IMR-90 (cell line): ENCODE results near the gene ZNF385D. TPM values are rescaled to one million over a fixed set of nuclear protein-coding genes. Genes with fewer than 3 reads are reported as not detected.

Experiments used
- ATAC-seq: fragments of 200-7000 bp; cut with Tn5 transposase; 2 replicates; pipeline ENCODE4 v1.9.1; 2020; ENCODE audit warnings: low read depth, mild to moderate bottlenecking, moderate library complexity
- BruUV-seq: library from RNA; stranded (reverse); fragments of 400-500 nt; replicated peaks from 2 replicates; lab custom pipeline; 2021; lab: Mats Ljungman, UMichigan
- CTCF ChIA-PET: fragments of 300-600 bp; formaldehyde crosslinking; extraction: SDS; loops from one replicate; lab custom pipeline; 2021; ENCODE audit warnings: antibody characterized with exemption; lab: Yijun Ruan, JAX
- POLR2A ChIA-PET: fragments of 300-600 bp; sonication (Branson Sonifier 250); formaldehyde crosslinking; loops from one replicate; lab custom pipeline; 2022; ENCODE audit warnings: antibody characterized with exemption; ENCODE audit not compliant: unreplicated experiment; lab: Charles Lee
- DNase-seq: peaks from one replicate; pipeline ENCODE4 v3.0.0; 2013
- H2AFZ ChIP-seq: replicated peaks from 2 replicates; pipeline ENCODE3; 2013; ENCODE audit warnings: low read length, mild to moderate bottlenecking; ENCODE audit not compliant: poor library complexity
- H2AK5ac ChIP-seq: 2 replicates; pipeline ENCODE4 v1.6.1; 2013; ENCODE audit warnings: low read depth, low read length, inconsistent platforms
- H2AK9ac ChIP-seq: replicated peaks from 2 replicates; pipeline ENCODE3; 2013; ENCODE audit warnings: mild to moderate bottlenecking, low read depth, low read length, moderate library complexity; ENCODE audit not compliant: poor library complexity
- H2BK120ac ChIP-seq: 2 replicates; pipeline ENCODE4 v1.6.1; 2013; ENCODE audit warnings: low read depth, low read length, inconsistent platforms
- H2BK15ac ChIP-seq: 3 replicates; pipeline ENCODE4 v1.6.1; 2013; ENCODE audit warnings: low read depth, low read length, inconsistent platforms
- H2BK20ac ChIP-seq: 2 replicates; pipeline ENCODE4 v1.6.1; 2013; ENCODE audit warnings: low read depth, mild to moderate bottlenecking, inconsistent platforms, low read length, moderate library complexity
- H2BK5ac ChIP-seq: 2 replicates; pipeline ENCODE4 v1.6.1; 2013; ENCODE audit warnings: mild to moderate bottlenecking, low read depth, low read length, inconsistent platforms; ENCODE audit not compliant: poor library complexity, severe bottlenecking
- H3K14ac ChIP-seq: replicated peaks from 2 replicates; pipeline ENCODE4 v1.6.1; 2013; ENCODE audit warnings: low read depth, low read length, inconsistent platforms
- H3K18ac ChIP-seq: 2 replicates; pipeline ENCODE4 v1.6.1; 2013; ENCODE audit warnings: low read depth, low read length, control low read depth
- H3K23ac ChIP-seq: 2 replicates; pipeline ENCODE4 v1.6.1; 2013; ENCODE audit warnings: low read depth, low read length, inconsistent platforms
- H3K27ac ChIP-seq: 2 replicates; pipeline ENCODE4 v1.5.1; 2013; ENCODE audit warnings: mild to moderate bottlenecking, control low read depth, low read length; ENCODE audit not compliant: insufficient read depth
- H3K27me3 ChIP-seq: 2 replicates; pipeline ENCODE4 v1.6.1; 2013; ENCODE audit warnings: low read length; ENCODE audit not compliant: control insufficient read depth, insufficient read depth
- H3K36me3 ChIP-seq: 2 replicates; pipeline ENCODE4 v1.6.1; 2013; ENCODE audit warnings: low read length, mixed read lengths; ENCODE audit not compliant: control insufficient read depth, insufficient read depth
- H3K4ac ChIP-seq: 2 replicates; pipeline ENCODE4 v1.6.1; 2013; ENCODE audit warnings: low read depth, low read length, inconsistent platforms
- H3K4me1 ChIP-seq: 2 replicates; pipeline ENCODE4 v1.6.1; 2013; ENCODE audit warnings: low read length, mixed read lengths; ENCODE audit not compliant: control insufficient read depth, insufficient read depth
- H3K4me2 ChIP-seq: 2 replicates; pipeline ENCODE4 v1.6.1; 2013; ENCODE audit warnings: low read depth, mild to moderate bottlenecking, control low read depth, low read length, moderate library complexity
- H3K4me3 ChIP-seq: 2 replicates; pipeline ENCODE4 v1.5.1; 2013; ENCODE audit warnings: low read depth, mild to moderate bottlenecking, control low read depth, low read length, moderate library complexity; ENCODE audit not compliant: insufficient read depth
- H3K56ac ChIP-seq: 2 replicates; pipeline ENCODE4 v1.6.1; 2013; ENCODE audit warnings: low read length, inconsistent platforms; ENCODE audit not compliant: insufficient read depth; ENCODE audit errors: extremely low read depth
- H3K79me1 ChIP-seq, 2 experiments: 2 replicates each; pipeline ENCODE4 v1.6.1; 2013; ENCODE audit warnings: low read length in 2 of 2, inconsistent platforms in 1 of 2, low read depth in 1 of 2
- H3K9ac ChIP-seq: 2 replicates; pipeline ENCODE4 v1.6.1; 2013; ENCODE audit warnings: low read depth, low read length, control low read depth
- H3K9me1 ChIP-seq: 2 replicates; pipeline ENCODE4 v1.6.1; 2013; ENCODE audit warnings: low read length, inconsistent platforms; ENCODE audit not compliant: insufficient read depth
- H3K9me3 ChIP-seq: 2 replicates; pipeline ENCODE4 v1.6.1; 2013; ENCODE audit warnings: low read length; ENCODE audit not compliant: control insufficient read depth, insufficient read depth
- H4K20me1 ChIP-seq: 2 replicates; pipeline ENCODE4 v1.6.1; 2013; ENCODE audit warnings: low read length, inconsistent platforms; ENCODE audit not compliant: insufficient read depth
- H4K5ac ChIP-seq: 2 replicates; pipeline ENCODE4 v1.6.1; 2013; ENCODE audit warnings: mild to moderate bottlenecking, low read depth, low read length, control low read depth
- H4K8ac ChIP-seq, 2 experiments: 2 replicates each; pipeline ENCODE4 v1.6.1; 2013; ENCODE audit warnings: low read depth in 2 of 2, low read length in 2 of 2, control low read depth in 1 of 2, inconsistent platforms in 1 of 2
- H4K91ac ChIP-seq: 2 replicates; pipeline ENCODE4 v1.6.1; 2013; ENCODE audit warnings: low read depth, low read length, inconsistent platforms; ENCODE audit not compliant: insufficient read depth
- BHLHE40 ChIP-seq: fragments of 150-350 bp; IDR thresholded peaks from 2 replicates; pipeline ENCODE4 v1.6.1; 2016; ENCODE audit warnings: mild to moderate bottlenecking, low read depth, low read length
- CEBPB ChIP-seq: IDR thresholded peaks from 2 replicates; pipeline ENCODE4 v1.6.1; 2012; ENCODE audit warnings: low read depth, low read length, improper control_type of control experiment
- CHD1 ChIP-seq: IDR thresholded peaks from 2 replicates; pipeline ENCODE4 v1.6.1; 2012; ENCODE audit warnings: low read depth, low read length, improper control_type of control experiment
- FOS ChIP-seq: fragments of 150-350 bp; IDR thresholded peaks from 2 replicates; pipeline ENCODE4 v1.6.1; 2016; ENCODE audit warnings: low read depth, low read length
- MAFK ChIP-seq: IDR thresholded peaks from 2 replicates; pipeline ENCODE4 v1.6.1; 2012; ENCODE audit warnings: low read depth, low read length, improper control_type of control experiment
- MAZ ChIP-seq: IDR thresholded peaks from 2 replicates; pipeline ENCODE4 v1.6.1; 2012; ENCODE audit warnings: low read depth, mild to moderate bottlenecking, low read length, improper control_type of control experiment, moderate library complexity, borderline replicate concordance
- MXI1 ChIP-seq: IDR thresholded peaks from 2 replicates; pipeline ENCODE4 v1.6.1; 2012; ENCODE audit warnings: low read depth, mild to moderate bottlenecking, low read length, moderate library complexity, borderline replicate concordance
- NFE2L2 ChIP-seq: fragments of 150-350 bp; IDR thresholded peaks from 2 replicates; pipeline ENCODE4 v1.6.1; 2016; ENCODE audit warnings: low read depth, mild to moderate bottlenecking, low read length
- POLR2A ChIP-seq: IDR thresholded peaks from 2 replicates; pipeline ENCODE4 v1.6.1; 2012; ENCODE audit warnings: mild to moderate bottlenecking, low read depth, low read length
- RAD21 ChIP-seq: IDR thresholded peaks from 2 replicates; pipeline ENCODE4 v1.6.1; 2012; ENCODE audit warnings: low read length, improper control_type of control experiment
- RCOR1 ChIP-seq: IDR thresholded peaks from 2 replicates; pipeline ENCODE4 v1.6.1; 2012; ENCODE audit warnings: mild to moderate bottlenecking, low read length, improper control_type of control experiment; ENCODE audit not compliant: insufficient replicate concordance
- RFX5 ChIP-seq: IDR thresholded peaks from 2 replicates; pipeline ENCODE4 v1.8.0; 2012; ENCODE audit warnings: low read depth, mild to moderate bottlenecking, low read length, moderate library complexity
- SMC3 ChIP-seq: fragments of 150-350 bp; IDR thresholded peaks from 2 replicates; pipeline ENCODE4 v1.6.1; 2016; ENCODE audit warnings: low read depth, mild to moderate bottlenecking, antibody characterized with exemption, low read length, moderate library complexity
- USF2 ChIP-seq: fragments of 150-350 bp; IDR thresholded peaks from 2 replicates; pipeline ENCODE4 v1.6.1; 2017; ENCODE audit warnings: mild to moderate bottlenecking, antibody characterized with exemption, low read length, low read depth
- WGBS, 2 experiments: methylation state at CpG; one replicate each; pipeline versions ENCODE4 v1.1.5 to v1.1.7; 2013; ENCODE audit warnings: missing lambda C conversion rate in 2 of 2; ENCODE audit not compliant: insufficient read length in 1 of 2; ENCODE audit errors: extremely low coverage in 2 of 2; 5-methylcytosine and 5-hydroxymethylcytosine counted together
- dilution Hi-C: fragments of 300-500 bp; cut with HindIII; formaldehyde crosslinking; loops from one replicate; pipeline ENCODE4 v1.14.3; 2018; ENCODE audit warnings: low sequenced_read_pairs; ENCODE audit not compliant: unreplicated experiment
- in situ Hi-C: fragments of 300-500 bp; cut with MboI; formaldehyde crosslinking; loops from 3 replicates; pipeline ENCODE4 v1.14.3; 2019; ENCODE audit warnings: low sequenced_read_pairs, inconsistent platforms, mixed read lengths
- intact Hi-C: fragments of 100-400 bp; cut with micrococcal nuclease; formaldehyde crosslinking; loops from 2 replicates; pipeline ENCODE4 v1.10.0; 2022
- polyA plus RNA-seq, 3 experiments: library from polyadenylated mRNA; depleted of rRNA; stranded (reverse); fragments of >200 nt; gene quantifications; 2 replicates each; pipeline ENCODE4 v1.2.3, GENCODE V29; 2012; ENCODE audit warnings: low replicate concordance in 1 of 3
- total RNA-seq: library from RNA; depleted of rRNA; stranded (reverse); fragments of >200 nt; gene quantifications from 2 replicates; pipeline ENCODE4 v1.2.3, GENCODE V29; 2012
- TF ChIP-seq, protein P1 (sequence below): conservative IDR thresholded peaks from 2 replicates; pipeline ENCODE4 v1.5.1; 2012; ENCODE audit warnings: mild to moderate bottlenecking, low read depth, low read length, improper control_type of control experiment

The ZNF385D gene
- total and polyA plus RNA-seq, 2 of the 4 experiments (the other 2 are of a cell fraction), result 0.18 to 2.4 TPM

DNA sequence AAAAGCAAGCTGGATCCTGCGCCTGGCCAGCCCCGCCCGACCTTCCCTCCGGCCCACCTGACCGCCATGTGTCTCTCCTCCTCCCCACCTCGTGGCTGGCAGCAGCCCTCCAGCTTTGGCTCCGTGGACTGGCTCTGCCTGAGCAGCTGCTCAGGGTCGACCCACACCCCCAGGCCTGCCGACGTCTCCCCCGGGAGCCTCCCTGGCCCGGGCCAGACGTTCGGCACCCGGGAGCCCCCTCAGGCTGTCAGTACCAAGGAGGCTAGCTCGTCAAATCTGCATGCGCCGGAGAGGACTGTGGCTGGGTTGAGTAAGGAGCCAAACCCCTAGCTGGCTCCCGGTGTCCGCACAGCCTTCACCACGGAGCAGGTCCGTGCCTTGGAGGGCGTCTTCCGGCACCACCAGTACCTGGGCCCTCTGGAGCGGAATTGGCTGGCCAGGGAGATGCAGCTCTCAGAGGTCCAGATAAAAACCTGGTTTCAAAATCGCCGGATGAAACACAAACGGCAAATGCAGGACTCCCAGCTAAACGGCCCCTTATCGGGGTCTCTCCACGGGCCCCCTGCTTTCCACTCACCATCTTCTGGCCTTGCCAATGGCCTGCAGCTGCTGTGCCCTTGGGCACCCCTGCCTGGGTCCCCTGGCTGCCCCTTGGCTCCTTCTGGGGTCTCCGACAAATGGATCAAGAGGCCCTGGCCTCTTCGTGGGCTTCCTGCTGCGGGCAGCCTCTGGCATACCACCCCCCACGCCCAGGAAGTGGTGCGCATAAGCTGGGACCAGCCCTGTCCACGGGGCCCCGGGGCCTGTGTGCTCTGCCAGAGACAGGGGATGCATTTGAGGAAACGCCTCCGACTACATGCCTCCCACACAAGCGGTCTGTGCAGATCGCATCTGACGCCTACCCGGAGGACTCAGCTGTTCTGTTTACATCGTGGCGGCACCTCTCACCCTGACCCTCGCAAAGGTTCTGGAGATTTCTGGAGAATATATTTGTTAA lies 345.0 kb downstream of the ZNF385D start:
- Histone ChIP-seq H3K56ac (no peak overlapping the region), H3K4ac (no peak overlapping the region), H4K91ac (no peak overlapping the region), H2AK5ac (no peak overlapping the region), H3K79me1 (no peaks in the 10 kb centered on the region), H3K27ac (no peak overlapping the region), H4K20me1 (no peaks in the 10 kb centered on the region), H2BK20ac (no peak overlapping the region), H3K18ac (no peak overlapping the region), H3K4me2 (no peak overlapping the region), H4K5ac (no peak overlapping the region), H3K9me3 (peaks cover 3% of the 10 kb centered on the region; the same call in 1 of the 2 replicates), H3K36me3 (no peaks in the 10 kb centered on the region), H3K9me1 (no peaks in the 10 kb centered on the region), H2AFZ (no peak overlapping the region), H3K14ac (no peak overlapping the region), H2BK120ac (no peak overlapping the region), H3K4me3 (no peak overlapping the region), H3K23ac (no peak overlapping the region), H4K8ac (no peak overlapping the region), H2BK5ac (no peak overlapping the region), H3K4me1 (no peaks in the 10 kb centered on the region), H2AK9ac (no peak overlapping the region), H3K27me3 (no peaks in the 10 kb centered on the region), H2BK15ac (no peak overlapping the region), H3K9ac (no peak overlapping the region)
- no peak for DNase-seq
- no TSS peak for BruUV-seq
- dilution Hi-C loops, result no loop called here
- intact Hi-C loops, result no loop called here
- in situ Hi-C loops, result no loop called here
- POLR2A ChIA-PET, result no interaction called here
- TF ChIP-seq SMC3, result no peak
- no peak for TF ChIP-seq CEBPB
- TF ChIP-seq BHLHE40, result no peak
- TF ChIP-seq, protein P1, sequence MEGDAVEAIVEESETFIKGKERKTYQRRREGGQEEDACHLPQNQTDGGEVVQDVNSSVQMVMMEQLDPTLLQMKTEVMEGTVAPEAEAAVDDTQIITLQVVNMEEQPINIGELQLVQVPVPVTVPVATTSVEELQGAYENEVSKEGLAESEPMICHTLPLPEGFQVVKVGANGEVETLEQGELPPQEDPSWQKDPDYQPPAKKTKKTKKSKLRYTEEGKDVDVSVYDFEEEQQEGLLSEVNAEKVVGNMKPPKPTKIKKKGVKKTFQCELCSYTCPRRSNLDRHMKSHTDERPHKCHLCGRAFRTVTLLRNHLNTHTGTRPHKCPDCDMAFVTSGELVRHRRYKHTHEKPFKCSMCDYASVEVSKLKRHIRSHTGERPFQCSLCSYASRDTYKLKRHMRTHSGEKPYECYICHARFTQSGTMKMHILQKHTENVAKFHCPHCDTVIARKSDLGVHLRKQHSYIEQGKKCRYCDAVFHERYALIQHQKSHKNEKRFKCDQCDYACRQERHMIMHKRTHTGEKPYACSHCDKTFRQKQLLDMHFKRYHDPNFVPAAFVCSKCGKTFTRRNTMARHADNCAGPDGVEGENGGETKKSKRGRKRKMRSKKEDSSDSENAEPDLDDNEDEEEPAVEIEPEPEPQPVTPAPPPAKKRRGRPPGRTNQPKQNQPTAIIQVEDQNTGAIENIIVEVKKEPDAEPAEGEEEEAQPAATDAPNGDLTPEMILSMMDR, result no peak
- TF ChIP-seq MAFK, result no peak
- no peak for TF ChIP-seq MAZ
- TF ChIP-seq FOS, result no peak
- no peak for TF ChIP-seq POLR2A
- no peak for TF ChIP-seq RAD21
- no peak for TF ChIP-seq RFX5
- TF ChIP-seq MXI1, result no peak
- no peak for TF ChIP-seq NFE2L2
- no peak for TF ChIP-seq CHD1
- no peak for TF ChIP-seq USF2
- TF ChIP-seq RCOR1, result no peak
- CTCF ChIA-PET, result no interaction called here
- 85% methylated on average over 20 of the region's 47 CpGs; no CpG with 5 or more reads in 1 of the 2 experiments for WGBS, 2 experiments
- ATAC-seq, result no peak
